ENCODE results near the gene GLT1D1.

Gene GLT1D1

DNA sequence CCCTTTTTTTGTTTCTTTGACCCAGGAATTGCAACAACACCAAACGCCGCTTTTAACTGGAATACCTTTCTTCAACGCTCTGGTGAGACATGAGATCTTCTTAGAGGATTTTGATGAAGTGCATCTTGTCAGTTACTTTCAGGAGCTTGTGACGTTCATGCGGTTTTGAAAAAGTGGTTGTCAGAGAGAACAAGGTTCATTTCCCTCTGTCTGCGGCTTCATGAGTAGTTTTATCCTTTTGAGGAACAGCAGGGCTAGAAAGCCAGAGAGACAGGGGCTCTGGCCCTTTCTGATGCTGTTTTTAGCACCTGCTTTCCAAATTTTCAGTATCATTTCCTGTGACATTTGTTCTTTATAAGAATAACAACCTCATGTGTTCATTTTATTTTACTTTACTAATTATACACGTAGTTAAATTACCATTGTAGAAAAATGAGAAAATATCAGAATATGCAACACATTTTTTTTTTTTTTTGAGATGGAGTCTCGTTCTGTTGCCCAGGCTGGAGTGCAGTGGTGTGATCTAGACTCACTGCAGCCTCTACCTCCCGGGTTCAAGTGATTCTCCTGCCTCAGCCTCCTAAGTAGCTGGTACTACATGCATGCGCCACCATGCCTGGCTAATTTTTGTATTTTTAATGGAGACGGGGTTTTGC, 61.8 kb downstream of the GLT1D1 start:
- DNase-seq, result no peak

DNA sequence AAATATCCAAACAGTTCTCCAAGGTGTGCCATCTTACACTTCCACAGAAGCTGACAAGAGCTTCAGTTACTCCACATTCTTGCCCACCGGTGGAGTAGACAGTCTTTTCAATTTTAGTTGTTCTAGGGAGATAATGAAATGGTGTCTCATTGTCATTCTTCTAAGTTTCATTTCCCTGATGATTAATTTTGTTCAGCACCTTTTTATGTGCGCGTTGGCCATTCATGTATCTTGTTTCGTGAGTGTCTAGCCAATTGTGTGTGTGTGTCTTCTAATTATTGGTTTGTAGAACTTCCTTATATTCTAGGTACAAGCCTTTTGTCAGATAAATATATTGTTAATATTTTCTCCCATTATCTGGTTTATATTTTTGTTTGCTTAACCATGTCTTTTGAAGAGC, 63.1 kb downstream of the GLT1D1 start:
- DNase-seq, result no peak

DNA sequence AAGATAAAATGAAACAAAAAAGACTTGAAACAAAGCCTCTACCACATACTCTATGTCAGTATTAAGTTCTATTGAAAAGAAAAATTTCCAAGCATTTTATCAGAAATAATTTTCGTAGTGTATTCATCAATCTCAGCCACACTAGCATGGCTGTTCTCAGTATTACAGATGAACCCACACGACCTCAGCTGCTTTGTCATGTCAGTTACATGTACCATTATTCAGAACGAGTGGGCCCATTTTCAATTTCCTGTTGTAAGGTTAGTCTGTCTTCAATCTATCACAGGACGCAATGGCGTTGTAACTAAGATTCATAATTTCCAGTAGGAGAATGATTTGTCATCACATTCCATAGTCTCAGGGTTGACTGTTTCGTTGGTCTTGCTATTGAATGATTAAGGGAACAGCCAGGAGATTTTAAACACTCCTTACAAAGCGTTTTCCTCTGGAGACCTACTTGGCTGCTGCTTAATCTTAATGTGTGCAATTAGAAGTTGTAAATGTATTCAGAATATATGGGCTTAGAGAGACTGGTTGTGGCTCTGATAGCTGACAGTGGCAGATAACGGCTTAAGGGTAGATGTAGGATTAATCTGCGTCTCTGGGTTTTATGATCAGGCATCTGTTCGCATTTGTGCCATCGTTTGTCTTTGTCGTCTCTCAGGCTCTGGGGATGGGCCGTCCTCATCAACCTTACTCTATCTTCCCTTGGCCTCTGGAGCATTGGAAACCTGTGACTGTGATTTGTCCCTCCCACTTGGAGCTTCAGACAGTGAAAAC, 65.4 kb downstream of the GLT1D1 start:
- no peak for DNase-seq

DNA sequence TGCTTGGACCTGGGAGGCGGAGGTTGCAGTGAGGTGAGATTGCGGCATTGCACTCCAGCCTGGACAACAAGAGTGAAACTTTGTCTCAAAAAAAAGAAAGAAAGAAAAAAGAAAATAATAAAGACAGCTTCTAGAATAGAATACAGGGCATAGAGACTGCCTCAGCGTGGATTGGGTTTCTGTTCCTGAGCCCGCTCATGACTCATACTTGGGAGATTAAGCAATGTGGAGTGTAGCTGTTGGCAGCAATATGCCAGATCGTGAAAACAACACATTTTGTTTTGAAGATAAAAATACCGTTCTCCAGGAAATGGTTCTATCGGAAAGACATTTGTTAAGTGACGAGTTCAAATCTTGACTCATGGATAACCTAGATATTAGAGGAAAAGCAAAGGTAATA, 67.2 kb downstream of the GLT1D1 start:
- DNase-seq, result no peak

DNA sequence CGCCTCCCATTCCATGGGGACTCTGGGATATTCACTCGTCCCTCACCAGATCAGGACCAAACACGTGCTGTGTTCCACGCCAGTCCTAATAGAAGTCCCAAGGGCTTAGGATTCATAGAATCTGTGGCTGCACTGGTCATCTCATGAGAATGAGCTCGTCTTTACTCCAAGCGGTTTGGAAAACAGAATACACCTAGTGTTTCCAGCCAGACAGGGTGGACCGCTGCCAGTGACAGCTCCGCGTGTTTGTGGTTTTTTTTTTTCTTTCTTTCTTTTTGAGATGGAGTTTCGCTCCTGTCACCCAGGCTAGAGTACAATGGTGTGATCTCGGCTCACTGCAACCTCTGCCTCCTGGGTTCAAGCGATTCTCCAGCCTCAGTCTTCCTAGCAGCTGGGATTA, 75.1 kb downstream of the GLT1D1 start:
- no peak for DNase-seq

DNA sequence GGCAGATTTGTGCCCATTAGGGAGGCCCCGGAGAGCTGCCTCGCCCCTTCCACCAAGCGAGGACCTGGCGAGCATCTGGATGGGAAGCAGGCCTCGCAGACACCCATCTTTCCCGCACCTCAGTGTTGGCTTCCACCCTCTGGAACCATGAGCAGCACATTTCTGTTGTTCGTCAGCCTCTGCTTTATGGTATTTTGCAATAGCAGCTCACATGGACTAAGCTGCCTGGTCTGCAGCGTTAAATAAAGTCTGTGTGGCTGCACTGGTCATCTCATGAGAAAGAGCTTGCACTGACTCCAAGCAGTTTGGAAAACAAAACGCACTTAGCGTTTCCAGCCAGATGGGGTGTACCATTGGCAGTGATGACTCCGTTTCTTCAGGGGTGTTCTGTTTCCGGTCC, 75.8 kb downstream of the GLT1D1 start:
- DNase-seq, result no peak

DNA sequence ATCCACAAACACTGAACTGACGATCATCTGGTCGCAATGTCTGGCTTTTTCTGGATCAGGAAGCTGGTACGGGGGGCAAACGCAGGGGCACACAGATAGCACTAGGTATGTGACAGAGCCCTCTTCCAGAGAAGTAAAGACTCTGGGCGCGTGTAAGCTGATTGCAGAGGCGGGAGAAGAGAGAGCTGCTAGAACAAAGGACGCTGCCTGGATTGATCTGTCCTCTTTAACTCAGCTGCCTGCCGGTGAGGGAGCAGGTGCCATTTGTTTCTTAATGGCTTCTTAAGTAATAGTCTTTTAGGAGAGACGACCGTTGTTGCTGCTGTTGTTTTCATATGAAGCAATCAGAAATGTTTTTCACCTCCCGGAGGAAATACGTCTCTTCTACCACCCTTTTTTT, 77.3 kb downstream of the GLT1D1 start:
- DNase-seq, result no peak

DNA sequence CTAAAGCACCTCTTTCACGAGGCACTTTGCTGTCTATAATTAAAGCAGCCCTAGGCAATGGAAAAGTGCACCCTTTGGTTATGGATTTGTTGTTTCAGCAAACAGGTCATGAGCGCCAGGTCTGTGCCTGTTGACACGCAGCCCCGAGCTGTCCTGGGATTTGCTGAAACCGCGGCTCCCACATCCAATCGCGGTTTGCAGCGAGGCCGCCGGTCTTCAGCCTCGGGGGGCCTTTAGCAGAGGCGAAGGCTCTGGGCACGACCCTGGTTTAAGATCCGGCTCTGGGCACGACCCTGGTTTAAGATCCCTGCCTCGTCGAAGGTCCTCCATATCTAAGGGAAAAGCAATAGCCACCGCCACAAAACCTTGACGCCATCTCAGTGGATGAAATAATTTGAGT, 79.2 kb downstream of the GLT1D1 start:
- DNase-seq, result no peak

DNA sequence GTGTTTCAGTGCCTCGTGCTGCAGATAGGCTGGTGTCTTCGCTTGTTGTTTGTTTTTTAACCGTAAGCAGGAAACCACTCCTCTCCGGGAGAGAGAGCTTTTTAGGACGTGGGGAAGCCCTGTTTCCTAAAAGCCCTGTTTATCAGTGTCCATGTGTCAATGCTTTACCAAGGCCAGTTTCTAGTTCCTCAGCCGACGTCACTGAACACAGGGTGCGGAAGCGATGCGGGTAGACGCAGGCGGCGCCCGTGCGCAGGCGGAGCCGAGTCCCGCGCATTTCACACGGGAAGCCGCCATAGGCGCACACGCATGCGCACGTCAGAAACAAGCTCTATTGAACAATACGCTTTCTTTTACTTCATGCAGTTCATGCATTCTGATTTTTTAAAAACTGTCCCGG, 79.8 kb downstream of the GLT1D1 start:
- no peak for DNase-seq

DNA sequence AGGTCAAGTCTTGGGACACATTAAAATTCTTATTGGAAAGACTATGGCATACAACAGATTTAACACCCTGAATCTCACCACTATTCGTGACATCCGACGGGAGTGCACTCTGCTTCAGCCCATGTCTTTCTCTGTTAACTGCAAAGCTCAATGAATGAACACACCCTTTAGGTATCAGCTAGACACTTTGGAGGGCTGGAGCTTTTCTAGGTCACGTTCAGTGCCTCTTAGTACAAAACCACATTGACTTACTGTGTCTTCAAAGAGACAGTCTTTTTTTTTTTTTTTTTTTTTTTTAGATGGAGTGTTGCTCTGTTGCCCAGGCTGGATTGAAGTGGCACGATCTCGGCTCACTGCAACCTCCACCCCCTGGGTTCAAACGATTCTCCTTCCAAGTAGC, 80.6 kb downstream of the GLT1D1 start:
- no peak for DNase-seq

DNA sequence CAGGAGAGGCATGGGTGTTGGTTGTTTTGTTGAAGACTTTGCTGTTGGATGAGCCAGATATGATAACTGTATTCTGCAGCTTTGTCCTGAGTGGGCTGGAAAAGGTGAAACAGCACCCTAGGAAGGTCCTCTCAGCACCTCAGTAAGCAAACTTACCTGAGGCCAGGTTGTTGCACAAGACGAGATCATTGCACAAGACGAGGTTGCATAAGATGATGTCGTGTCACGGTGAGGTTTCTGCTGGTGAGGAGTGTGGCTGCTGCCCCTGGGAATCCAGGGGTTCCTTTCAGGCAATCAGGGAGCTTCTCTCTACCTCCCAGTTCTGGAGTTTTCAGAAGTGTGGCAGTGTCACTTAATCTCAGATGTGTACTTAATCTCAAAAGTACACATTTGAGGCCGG, 85.6 kb downstream of the GLT1D1 start:
- DNase-seq, result no peak

DNA sequence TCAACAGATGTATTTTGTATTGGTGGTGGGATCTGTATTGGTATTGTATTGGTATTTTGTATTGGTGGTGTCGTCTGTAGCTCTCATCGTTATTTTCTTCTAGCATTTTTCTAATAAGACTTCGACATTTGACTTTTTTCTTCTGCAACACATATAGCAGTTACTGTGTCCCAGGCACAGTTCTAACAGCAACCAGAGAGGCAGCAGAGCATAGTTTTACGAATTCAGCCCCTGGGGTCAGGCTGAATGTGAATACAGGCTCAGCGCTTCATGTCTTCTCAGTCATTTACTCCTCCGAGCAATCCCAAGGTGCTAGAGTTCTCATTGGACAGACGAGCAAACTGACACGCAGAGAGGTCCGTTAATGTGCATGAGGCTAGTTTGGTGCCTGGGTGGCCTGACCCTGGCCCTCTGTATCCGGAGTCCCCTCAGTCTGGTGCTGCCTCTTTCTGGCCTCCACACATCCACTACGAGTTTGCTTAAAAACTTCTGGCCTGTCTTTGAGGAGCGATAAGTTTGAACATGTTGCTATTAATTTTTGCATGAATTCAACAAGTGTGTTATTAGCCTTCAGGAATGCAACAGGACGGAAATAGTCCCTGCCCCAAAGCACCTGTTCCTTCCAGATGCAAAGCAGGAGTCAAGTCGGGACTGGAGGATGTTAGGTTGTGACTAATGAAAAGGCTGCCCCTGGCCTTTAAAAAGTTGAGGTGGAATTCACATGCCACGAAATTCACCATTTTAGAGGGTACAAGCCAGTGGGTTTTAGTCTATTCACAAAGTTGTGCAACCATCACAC, 87.0 kb downstream of the GLT1D1 start:
- DNase-seq, result no peak

DNA sequence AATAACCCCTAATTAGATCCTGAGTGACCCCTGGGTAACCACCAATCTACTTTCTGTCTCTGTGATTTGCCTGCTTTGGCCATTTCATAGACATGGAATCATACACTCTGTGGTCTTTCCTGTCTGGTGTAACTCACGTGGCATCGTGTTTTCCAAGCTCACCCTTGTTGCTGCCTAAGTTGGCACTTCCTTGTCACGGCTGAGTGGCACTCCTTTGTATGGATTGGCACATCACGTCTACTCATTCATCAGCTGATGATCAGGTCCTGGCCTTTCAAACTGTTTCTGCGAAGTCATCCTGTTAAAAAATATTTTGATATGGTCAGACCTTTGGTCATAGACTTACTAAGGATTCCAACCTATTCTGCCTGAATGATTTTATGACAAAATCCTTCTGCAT, 87.7 kb downstream of the GLT1D1 start:
- DNase-seq, result no peak

DNA sequence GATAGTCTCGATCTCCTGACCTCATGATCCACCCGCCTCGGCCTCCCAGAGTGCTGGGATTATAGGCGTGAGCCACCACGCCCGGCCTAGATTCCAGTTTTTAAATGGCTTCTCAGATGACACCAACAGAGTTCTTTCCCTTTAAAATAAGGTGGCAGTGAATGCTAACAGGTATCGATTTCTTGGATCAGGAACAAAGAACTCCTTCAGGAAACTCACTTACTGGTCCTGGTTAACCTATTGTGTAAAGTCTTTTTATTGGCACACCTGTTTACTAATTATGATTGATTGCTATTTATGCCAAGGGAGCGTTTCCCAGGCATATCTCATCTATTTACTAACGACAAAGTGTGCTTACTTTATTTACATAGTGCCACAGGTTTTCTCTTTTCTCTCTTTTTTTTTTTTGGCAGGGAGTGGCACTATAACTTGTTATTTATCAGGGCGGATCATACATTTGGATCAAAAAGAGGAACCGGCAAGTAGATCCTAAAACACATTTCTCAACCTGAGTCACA, 89.7 kb downstream of the GLT1D1 start:
- DNase-seq, result no peak

DNA sequence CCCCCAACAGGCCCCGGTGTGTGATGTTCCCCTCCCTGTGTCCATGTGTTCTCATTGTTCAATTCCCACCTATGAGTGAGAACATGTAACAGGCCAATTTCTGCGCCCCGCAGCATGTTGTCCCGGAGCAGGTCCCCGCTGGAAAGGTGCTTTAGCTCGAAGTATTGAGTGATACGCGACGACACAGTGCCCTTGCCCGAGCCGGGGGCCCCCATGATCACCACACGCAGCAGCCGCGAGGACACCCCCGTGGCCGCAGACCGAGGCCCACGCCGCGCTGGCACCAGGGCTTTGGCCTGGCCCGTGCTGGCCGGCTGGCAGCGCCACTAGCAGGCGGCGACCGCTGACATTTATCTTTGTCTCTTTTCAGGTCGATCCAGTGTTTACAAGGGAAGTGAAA, 91.7 kb downstream of the GLT1D1 start:
- DNase-seq, result no peak

DNA sequence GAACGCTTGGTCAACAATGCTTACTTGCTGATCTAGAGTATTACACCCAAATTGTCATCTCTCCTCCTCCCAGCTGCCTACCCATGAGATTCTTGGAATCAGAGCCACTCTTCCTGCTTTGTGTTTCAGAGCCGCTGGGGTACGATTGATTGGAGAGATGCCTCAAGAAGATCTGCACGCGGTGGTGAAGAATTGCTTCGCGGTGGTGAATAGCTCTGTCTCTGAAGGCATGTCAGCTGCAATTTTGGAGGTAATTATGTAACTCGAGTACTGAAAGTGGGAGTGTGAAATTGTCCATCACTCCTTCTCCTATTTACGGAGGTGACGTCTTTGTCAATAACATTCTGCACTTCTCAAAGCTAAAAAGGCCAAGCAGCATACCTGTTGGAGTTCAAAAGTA, 93.9 kb downstream of the GLT1D1 start:
- DNase-seq, result no peak

DNA sequence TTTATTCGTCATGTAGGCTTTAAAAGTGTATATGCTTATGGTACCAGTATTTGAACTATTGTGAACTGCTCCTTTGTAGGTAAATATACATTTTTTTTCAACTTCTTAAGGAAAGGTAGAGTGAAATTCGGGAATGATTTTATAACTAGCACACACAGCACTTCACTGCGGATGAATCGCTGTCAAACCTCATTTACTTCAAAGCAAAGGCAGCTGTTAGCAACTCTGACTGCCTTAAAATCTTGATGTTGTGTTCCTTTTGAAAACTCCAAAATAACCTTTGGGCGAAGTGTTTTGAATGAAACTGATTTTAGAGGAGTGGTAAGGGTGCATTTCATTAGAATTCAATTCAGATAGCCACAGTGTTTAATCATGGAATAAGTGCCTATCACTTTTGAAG, 95.8 kb downstream of the GLT1D1 start:
- no peak for DNase-seq

DNA sequence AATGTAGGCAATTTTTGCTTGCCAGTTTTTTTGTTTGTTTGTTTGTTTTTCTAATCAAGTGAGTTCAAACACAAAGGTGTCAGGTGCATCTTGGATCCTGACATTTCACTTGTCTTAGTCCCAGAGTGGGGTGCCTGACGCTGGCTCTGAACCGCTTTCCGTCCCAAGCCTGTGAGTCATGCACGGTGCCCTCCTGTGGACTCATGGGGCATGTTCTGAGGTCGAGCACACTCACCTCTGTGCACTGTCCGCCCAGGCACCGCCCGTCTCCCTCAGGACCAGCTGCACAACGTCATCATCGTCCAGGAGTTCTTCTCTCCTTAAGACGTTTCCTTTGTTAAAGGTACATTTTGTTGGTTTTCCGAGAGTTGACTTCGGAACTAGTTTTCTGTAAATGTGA, 98.2 kb downstream of the GLT1D1 start:
- DNase-seq, result no peak

DNA sequence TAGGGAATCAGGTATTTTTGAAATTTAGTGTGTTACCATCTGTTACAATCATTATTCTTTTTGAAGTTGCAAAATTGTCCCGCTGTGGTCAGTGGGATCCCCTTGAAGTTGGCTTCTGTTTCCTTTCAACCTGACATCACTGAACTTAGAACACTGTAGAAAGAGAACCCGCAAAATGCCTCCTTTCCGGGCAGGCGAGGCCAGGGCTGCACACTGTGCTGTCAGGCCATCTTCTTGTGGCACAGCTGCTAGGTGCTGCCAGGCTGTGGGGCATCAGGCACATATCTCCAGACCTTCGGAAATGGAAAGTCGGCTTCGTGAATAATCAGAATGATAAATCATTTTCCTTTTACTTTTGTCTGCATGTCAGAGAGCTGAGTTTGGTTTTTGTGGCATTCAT, 103.5 kb downstream of the GLT1D1 start:
- DNase-seq, result no peak

DNA sequence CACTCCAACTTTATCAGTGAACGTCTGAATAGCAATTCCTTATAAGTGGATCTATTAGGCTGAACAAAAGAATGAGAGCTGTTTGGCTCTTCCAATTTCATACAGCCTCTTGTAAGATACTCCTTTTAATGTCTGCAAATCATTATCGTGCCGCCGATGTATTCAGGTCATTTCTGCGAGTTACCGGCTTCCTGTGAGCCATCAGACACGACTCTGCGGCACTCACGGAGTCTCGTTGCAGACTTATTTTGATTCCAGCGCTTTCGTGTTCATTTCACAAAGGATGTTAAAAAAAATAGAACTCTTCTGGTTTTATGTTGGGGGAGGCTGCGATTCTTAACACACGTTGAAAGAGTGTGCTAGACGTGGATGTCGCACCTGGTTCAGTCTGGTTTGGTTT, 106.6 kb downstream of the GLT1D1 start:
- DNase-seq, result no peak

DNA sequence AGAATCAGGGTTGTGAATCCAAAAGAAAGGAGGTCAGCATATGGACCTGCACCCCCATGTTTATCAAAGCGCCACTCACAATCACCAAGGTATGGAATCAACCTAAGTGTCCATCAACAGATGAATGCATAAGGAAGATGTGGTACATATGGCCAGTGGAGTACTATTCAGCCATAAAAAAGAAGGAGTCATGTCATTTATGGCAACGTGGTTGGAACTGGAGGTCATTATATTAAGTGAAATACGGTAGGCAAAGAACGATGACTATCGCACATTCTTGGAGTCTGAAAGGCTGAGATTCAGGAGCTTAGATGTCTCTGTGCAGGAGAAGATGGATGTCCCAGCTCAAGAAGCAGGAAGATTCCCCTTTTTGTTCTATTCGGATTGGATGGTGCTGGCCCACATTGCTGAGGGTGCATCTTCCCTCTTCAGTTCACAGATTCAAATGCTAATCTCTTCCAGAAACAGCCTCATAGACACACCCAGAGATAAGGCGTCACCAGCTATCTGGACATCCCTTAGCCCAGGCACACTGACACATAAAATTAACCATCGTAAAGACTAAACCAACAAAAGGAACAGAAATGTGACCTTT, 108.1 kb downstream of the GLT1D1 start:
- DNase-seq, result no peak

DNA sequence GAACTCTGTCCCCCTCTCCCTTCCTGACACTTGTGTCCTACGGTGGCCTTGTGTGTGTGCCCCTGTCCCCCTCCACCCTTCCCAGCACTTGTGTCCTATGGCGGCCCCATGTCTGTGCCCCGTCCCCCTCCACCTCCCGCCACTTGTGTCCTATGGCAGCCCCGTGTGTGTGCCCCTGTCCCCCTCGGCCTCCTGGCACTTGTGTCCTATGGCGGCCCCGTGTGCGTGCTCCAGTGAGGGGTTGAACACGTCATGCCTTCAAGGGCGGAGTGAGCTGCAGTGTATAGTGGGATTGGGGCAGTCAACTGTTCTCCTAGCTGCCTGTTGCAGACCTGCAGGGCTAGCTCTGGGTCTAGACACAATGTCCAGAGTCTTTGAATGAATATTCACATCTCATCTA, 108.7 kb downstream of the GLT1D1 start:
- DNase-seq, result no peak

Data from right kidney (tissue), 1 donor.